RWPE2 (cell line): ENCODE data around the gene SHC2.

Experiments
- ATAC-seq: fragments of 200-7000 bp; cut with Tn5 transposase; 3 replicates; pipeline ENCODE4 v1.9.1; 2021; ENCODE audit warnings: low read depth
- DNase-seq: peaks from one replicate; pipeline ENCODE4 v3.0.0-alpha.2; 2020; ENCODE audit warnings: low spot score
- H3K27ac ChIP-seq: fragments of 450-650 bp; 2 replicates; pipeline ENCODE4 v1.5.1; 2017; ENCODE audit warnings: mild to moderate bottlenecking; ENCODE audit not compliant: poor library complexity, severe bottlenecking
- H3K27me3 ChIP-seq: fragments of 250-450 bp; sonication (Bioruptor Pico); 2 replicates; pipeline ENCODE4 v1.5.1; 2021; ENCODE audit warnings: mild to moderate bottlenecking, moderate library complexity; ENCODE audit not compliant: insufficient read depth, poor library complexity, severe bottlenecking
- H3K36me3 ChIP-seq: fragments of 250-450 bp; sonication (Bioruptor Pico); 2 replicates; pipeline ENCODE4 v1.5.1; 2020; ENCODE audit warnings: low read depth, mild to moderate bottlenecking, moderate library complexity
- H3K4me1 ChIP-seq: fragments of 250-450 bp; sonication (Bioruptor Pico); 2 replicates; pipeline ENCODE4 v1.5.1; 2021; ENCODE audit warnings: mild to moderate bottlenecking, moderate library complexity; ENCODE audit not compliant: insufficient read depth, poor library complexity, severe bottlenecking
- H3K4me3 ChIP-seq: fragments of 250-450 bp; sonication (Bioruptor Pico); 2 replicates; pipeline ENCODE4 v1.5.1; 2021; ENCODE audit warnings: mild to moderate bottlenecking, moderate library complexity; ENCODE audit not compliant: severe bottlenecking
- H3K9me3 ChIP-seq: fragments of 250-450 bp; sonication (Bioruptor Pico); 2 replicates; pipeline ENCODE4 v1.5.1; 2021; ENCODE audit warnings: mild to moderate bottlenecking, moderate library complexity; ENCODE audit not compliant: severe bottlenecking
- TF ChIP-seq, protein P1 (sequence below): fragments of 450-650 bp; IDR thresholded peaks from one replicate; pipeline ENCODE4 v1.5.1; 2017; ENCODE audit warnings: mild to moderate bottlenecking, moderate library complexity; ENCODE audit not compliant: poor library complexity, severe bottlenecking

Gene SHC2

DNA sequence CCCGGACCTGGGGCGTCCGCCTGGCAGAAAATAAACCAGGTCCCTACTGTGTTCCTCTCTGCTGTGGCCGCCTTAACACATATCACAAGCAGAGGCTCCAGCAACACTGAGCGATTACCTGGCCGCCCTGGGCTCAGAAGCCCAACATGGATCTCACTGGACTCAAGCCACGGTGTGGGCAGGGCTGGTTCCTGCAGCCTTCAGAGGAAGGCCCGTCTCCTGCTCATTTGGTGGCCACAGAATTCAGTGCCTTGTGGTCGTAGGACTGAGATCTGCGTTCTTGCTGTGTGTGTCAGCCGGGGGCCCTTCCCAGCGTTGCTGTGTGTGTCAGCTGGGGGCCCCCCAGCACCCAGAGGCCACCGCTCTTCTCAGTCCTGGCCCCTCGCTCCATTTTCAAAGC lies 82.1 kb downstream of the SHC2 start:
- Histone ChIP-seq H3K36me3 (no peaks in the 10 kb centered on the region), H3K27ac (no peak overlapping the region), H3K27me3 (no peaks in the 10 kb centered on the region), H3K4me3 (no peak overlapping the region), H3K9me3 (no peaks in the 10 kb centered on the region), H3K4me1 (peaks cover 12% of the 10 kb centered on the region)
- ATAC-seq (no peak), DNase-seq (peak; percentile 16)
- TF ChIP-seq, protein P1, sequence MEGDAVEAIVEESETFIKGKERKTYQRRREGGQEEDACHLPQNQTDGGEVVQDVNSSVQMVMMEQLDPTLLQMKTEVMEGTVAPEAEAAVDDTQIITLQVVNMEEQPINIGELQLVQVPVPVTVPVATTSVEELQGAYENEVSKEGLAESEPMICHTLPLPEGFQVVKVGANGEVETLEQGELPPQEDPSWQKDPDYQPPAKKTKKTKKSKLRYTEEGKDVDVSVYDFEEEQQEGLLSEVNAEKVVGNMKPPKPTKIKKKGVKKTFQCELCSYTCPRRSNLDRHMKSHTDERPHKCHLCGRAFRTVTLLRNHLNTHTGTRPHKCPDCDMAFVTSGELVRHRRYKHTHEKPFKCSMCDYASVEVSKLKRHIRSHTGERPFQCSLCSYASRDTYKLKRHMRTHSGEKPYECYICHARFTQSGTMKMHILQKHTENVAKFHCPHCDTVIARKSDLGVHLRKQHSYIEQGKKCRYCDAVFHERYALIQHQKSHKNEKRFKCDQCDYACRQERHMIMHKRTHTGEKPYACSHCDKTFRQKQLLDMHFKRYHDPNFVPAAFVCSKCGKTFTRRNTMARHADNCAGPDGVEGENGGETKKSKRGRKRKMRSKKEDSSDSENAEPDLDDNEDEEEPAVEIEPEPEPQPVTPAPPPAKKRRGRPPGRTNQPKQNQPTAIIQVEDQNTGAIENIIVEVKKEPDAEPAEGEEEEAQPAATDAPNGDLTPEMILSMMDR = no peak

DNA sequence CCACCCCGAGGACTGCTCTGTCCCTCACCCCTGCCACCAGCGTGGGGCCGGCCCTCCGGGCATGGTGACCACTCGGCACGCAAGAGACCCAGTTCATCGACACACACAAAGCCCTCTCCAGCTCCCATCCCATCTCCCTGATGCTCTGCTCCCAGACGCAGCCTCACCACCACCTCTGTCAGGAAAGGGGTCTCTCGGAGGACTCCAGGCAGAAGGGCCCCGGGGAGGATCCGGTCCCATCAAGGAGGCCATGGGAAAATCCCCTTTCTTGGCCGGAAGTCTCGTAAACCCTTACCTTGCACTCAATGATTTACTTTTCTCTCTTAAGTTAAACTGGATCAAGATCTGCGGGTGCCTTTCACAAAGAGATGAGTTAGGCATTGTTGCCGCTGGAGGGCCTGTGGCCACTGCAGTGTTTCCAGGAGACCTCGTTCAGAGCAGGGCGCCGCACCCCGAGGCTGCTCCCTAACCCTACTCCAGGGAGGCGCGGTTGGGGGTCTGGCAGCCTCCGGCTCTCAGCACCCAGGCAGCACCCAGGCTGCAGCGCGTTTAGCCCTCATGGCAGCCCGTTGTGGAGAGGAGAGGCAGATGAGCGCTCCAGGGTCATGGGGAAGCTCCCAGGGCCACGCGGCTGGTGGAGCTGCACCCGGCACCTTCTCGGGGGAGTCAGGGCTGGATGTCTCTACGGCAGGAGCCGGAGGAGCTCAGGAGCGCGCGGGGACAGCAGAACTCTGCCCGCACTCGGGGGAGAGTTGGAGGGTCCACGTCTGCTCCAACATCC lies 82.8 kb downstream of the SHC2 start:
- ATAC-seq (peak; percentile 41; the same call in 2 of the 3 replicates), DNase-seq (no peak)
- TF ChIP-seq, protein P1 = no peak
- Histone ChIP-seq H3K4me1 (peaks cover 11% of the 10 kb centered on the region), H3K27ac (no peak overlapping the region), H3K36me3 (no peaks in the 10 kb centered on the region), H3K27me3 (no peaks in the 10 kb centered on the region), H3K9me3 (no peaks in the 10 kb centered on the region), H3K4me3 (no peak overlapping the region)

DNA sequence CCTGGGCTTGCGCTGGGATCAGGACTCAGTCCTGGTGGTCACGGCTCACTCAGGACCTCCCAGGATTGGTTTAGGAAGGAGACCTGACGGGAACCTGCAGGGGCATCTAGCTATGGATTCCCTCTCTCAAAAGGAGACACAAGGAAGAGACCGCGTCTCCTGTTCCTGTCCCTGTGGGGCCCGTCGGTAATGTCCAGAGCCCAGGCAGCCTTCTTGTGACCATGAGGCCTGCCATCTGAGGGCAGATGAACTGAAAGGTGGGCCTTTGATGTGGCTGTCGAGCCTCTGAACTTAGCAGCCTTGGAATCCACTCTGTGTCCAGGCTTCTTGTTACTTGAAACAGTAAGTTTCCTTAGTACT lies 84.7 kb downstream of the SHC2 start:
- no peaks in the 10 kb centered on the region for H3K9me3 ChIP-seq
- no peak overlapping the region for H3K27ac ChIP-seq
- TF ChIP-seq, protein P1 = no peak
- H3K4me1 ChIP-seq = peaks cover 7% of the 10 kb centered on the region
- H3K4me3 ChIP-seq = no peak overlapping the region
- H3K27me3 ChIP-seq = no peaks in the 10 kb centered on the region
- DNase-seq (no peak), ATAC-seq (no peak)
- no peaks in the 10 kb centered on the region for H3K36me3 ChIP-seq

DNA sequence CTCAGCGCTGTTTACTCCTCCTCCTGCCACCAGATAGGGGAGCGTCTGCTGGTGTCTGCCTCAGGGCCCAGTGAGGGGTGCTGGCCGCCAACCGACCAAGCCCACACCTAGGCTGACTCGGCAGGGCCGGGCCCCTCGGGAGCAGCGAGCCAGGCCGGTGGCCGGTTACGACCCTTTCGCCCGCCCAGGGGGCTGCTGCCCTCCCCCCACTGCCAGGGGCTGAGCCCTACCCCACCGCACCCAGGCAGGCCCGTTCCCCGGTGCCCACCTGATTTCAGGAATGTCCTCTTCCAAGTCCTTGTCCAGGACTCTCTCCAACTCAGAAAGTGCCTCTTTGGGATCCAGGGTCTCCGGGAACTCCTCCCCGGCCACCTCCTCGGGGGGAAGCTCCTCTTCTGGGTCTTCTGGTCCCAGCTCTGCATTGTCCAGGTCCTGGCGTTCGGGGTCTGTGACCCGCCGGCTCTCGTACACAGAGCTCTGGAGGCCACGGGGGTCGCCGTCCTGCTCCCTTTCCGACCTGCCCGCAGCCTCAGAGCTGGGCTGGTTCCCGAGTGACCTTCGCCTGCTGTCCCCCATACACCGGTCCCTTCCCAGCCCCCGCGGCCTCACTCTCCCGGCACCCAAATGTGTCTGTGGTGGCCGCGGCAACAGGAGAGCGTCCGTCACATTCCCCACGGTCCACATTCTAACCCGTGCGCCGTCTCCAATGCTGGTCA lies 85.3 kb downstream of the SHC2 start:
- no peaks in the 10 kb centered on the region for H3K27me3 ChIP-seq
- no peak for ATAC-seq
- TF ChIP-seq, protein P1 = no peak
- no peak for DNase-seq
- no peak overlapping the region for H3K27ac ChIP-seq
- H3K4me3 ChIP-seq = no peak overlapping the region
- H3K4me1 ChIP-seq = peaks cover 7% of the 10 kb centered on the region
- no peaks in the 10 kb centered on the region for H3K36me3 ChIP-seq
- no peaks in the 10 kb centered on the region for H3K9me3 ChIP-seq

DNA sequence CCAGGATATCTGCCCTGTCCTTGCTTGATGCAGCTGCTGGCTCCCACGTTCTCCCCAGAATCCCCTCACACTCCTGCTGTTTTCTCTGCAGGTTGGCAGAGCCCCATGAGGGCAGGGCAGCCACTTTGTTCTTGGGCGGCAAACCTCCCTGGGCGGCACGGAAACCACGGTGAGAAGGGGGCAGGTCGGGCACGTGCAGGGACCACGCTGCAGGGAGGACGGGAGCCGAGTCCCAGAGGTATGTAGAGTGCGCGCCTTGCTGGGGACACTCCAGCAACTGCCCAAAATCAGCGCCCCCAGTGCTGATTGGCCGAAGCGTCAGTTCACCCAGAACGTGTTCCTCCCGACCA lies 86.0 kb downstream of the SHC2 start:
- peaks cover 7% of the 10 kb centered on the region for H3K4me1 ChIP-seq
- H3K4me3 ChIP-seq = no peak overlapping the region
- no peak for DNase-seq
- no peak for ATAC-seq
- TF ChIP-seq, protein P1 = no peak
- H3K27ac ChIP-seq = no peak overlapping the region
- no peaks in the 10 kb centered on the region for H3K36me3 ChIP-seq
- H3K9me3 ChIP-seq = no peaks in the 10 kb centered on the region
- no peaks in the 10 kb centered on the region for H3K27me3 ChIP-seq
